ENCODE data around the gene IGF2BP3. TPM values are rescaled to one million over a fixed set of nuclear protein-coding genes. Genes with fewer than 3 reads are reported as not detected.

IGF2BP3 gene
- total RNA-seq, 1 experiment from 2014 or later: 111 TPM

GRCh38 chr7:23380556-23380955 lies 89.7 kb downstream of the IGF2BP3 start:
- TF ChIP-seq CTCF (IDR thresholded peaks at IDR 0.05; ENCODE audit: unreplicated experiment): no peak
- intact Hi-C loops (cut with micrococcal nuclease; ENCODE audit: unreplicated experiment): loop anchor here (5.0 kb wide), 1 partner anchor 33 kb away; no protein-coding TSS in a partner anchor
- Mint-ChIP-seq H3K9me3 (ENCODE audit: low read depth, unreplicated experiment) (no peaks in the 10 kb centered on the region), H3K27ac (ENCODE audit: unreplicated experiment) (peak overlapping the region; percentile 66), H3K4me3 (ENCODE audit: low read depth, unreplicated experiment) (no peak overlapping the region), H3K27me3 (ENCODE audit: unreplicated experiment) (no peaks in the 10 kb centered on the region), H3K36me3 (ENCODE audit: insufficient read depth, unreplicated experiment) (peaks cover 63% of the 10 kb centered on the region), H3K4me1 (ENCODE audit: low read depth, unreplicated experiment) (peaks cover 55% of the 10 kb centered on the region)
- no peak for DNase-seq
- CTCF ChIA-PET: interaction anchor here (0.8 to 0.9 kb wide), 2 partner anchors 9 to 10 kb away, joined by 4 read pairs; no protein-coding TSS in a partner anchor
- no TSS peak for BruUV-seq (replicated peaks)

GRCh38 chr7:23378996-23379395 lies 91.3 kb downstream of the IGF2BP3 start:
- no peak for DNase-seq
- TF ChIP-seq CTCF (IDR thresholded peaks at IDR 0.05; ENCODE audit: unreplicated experiment): no peak
- peaks cover 75% of the 10 kb centered on the region for H3K36me3 Mint-ChIP-seq (ENCODE audit: insufficient read depth, unreplicated experiment)
- peak overlapping the region; percentile 57 for H3K27ac Mint-ChIP-seq (ENCODE audit: unreplicated experiment)
- CTCF ChIA-PET: interaction anchor here (0.7 kb wide), 1 partner anchor 973 kb away, joined by 3 read pairs; no protein-coding TSS in a partner anchor
- no peaks in the 10 kb centered on the region for H3K27me3 Mint-ChIP-seq (ENCODE audit: unreplicated experiment)
- H3K4me1 Mint-ChIP-seq (ENCODE audit: low read depth, unreplicated experiment): peaks cover 58% of the 10 kb centered on the region
- no TSS peak for BruUV-seq (replicated peaks)
- H3K9me3 Mint-ChIP-seq (ENCODE audit: low read depth, unreplicated experiment): no peaks in the 10 kb centered on the region
- intact Hi-C loops (cut with micrococcal nuclease; ENCODE audit: unreplicated experiment): no loop called here
- no peak overlapping the region for H3K4me3 Mint-ChIP-seq (ENCODE audit: low read depth, unreplicated experiment)

- H3K27ac Mint-ChIP-seq (ENCODE audit: unreplicated experiment): peak overlapping the region; percentile 62
- H3K4me1 Mint-ChIP-seq (ENCODE audit: low read depth, unreplicated experiment): peaks cover 75% of the 10 kb centered on the region
- TF ChIP-seq CTCF (IDR thresholded peaks at IDR 0.05; ENCODE audit: unreplicated experiment): no peak
- no peak overlapping the region for H3K4me3 Mint-ChIP-seq (ENCODE audit: low read depth, unreplicated experiment)
- no peaks in the 10 kb centered on the region for H3K9me3 Mint-ChIP-seq (ENCODE audit: low read depth, unreplicated experiment)
- CTCF ChIA-PET: no interaction called here
- H3K36me3 Mint-ChIP-seq (ENCODE audit: insufficient read depth, unreplicated experiment): peaks cover 68% of the 10 kb centered on the region
- intact Hi-C loops (cut with micrococcal nuclease; ENCODE audit: unreplicated experiment): no loop called here
- DNase-seq: no peak
- H3K27me3 Mint-ChIP-seq (ENCODE audit: unreplicated experiment): no peaks in the 10 kb centered on the region
- BruUV-seq (replicated peaks): no TSS peak
Observed at GRCh38 chr7:23377134-23377533, 93.2 kb downstream of the IGF2BP3 start.

GRCh38 chr7:23373151-23374004 lies 96.9 kb downstream of the IGF2BP3 start:
- no peaks in the 10 kb centered on the region for H3K27me3 Mint-ChIP-seq (ENCODE audit: unreplicated experiment)
- H3K27ac Mint-ChIP-seq (ENCODE audit: unreplicated experiment): peak overlapping the region; percentile 67
- H3K9me3 Mint-ChIP-seq (ENCODE audit: low read depth, unreplicated experiment): no peaks in the 10 kb centered on the region
- DNase-seq: no peak
- intact Hi-C loops (cut with micrococcal nuclease; ENCODE audit: unreplicated experiment): no loop called here
- peaks cover 46% of the 10 kb centered on the region for H3K36me3 Mint-ChIP-seq (ENCODE audit: insufficient read depth, unreplicated experiment)
- H3K4me3 Mint-ChIP-seq (ENCODE audit: low read depth, unreplicated experiment): no peak overlapping the region
- H3K4me1 Mint-ChIP-seq (ENCODE audit: low read depth, unreplicated experiment): peaks cover 68% of the 10 kb centered on the region
- TF ChIP-seq CTCF (IDR thresholded peaks at IDR 0.05; ENCODE audit: unreplicated experiment): no peak
- no TSS peak for BruUV-seq (replicated peaks)
- CTCF ChIA-PET: interaction anchor here (0.5 to 0.6 kb wide), 2 partner anchors 97 to 1038 kb away, joined by 3 to 4 read pairs; no protein-coding TSS in a partner anchor

Data from Calu3 (cell line).